ENCODE data around the gene NFIB. TPM values are rescaled to one million over a fixed set of nuclear protein-coding genes. Genes with fewer than 3 reads are reported as not detected.

Gene NFIB
- total RNA-seq, 1 experiment from 2014 or later = 3.6 TPM

DNA sequence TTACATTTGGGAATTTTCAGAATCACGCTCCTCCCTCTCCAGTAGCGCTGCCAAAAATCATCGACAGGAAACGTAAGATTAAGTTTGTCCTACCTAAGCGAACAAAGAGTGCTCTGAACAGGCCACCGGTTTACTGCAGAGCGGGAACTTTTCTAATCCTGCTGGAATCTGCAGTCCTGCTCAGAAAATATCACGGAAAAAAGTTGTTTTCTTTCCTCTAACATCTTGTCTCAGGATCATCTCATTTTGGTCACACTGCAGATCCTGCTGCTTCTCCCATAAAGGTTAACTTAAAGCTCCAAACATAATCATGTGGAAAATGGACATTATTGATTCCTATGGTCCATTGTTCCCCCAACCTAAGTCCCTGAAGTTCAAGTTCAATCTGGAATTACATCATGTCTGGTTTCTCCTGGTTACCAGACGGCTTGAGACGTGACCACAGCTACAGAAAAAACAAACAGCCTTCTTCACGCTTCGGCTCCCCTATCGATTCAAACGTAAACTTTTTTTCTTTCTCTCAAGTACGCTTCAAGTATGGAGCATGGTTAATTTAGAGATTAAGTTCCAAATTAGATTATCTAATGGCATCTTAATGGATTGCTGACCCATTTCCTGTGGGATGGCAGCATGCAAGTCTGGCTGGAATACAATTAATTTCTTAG is 217.6 kb downstream of the NFIB start:
- no peaks in the 10 kb centered on the region for H3K36me3 ChIP-seq (ENCODE audit: insufficient read depth, low read length)
- no peak for DNase-seq
- no peaks in the 10 kb centered on the region for H4K20me1 ChIP-seq (ENCODE audit: insufficient read depth, low read depth, low read length)
- H3K4me3 ChIP-seq (ENCODE audit: low read length) = no peak overlapping the region
- no peak overlapping the region for H3K9ac ChIP-seq (ENCODE audit: low read length)
- no peak overlapping the region for H2AFZ ChIP-seq (ENCODE audit: low read length)
- H3K27ac ChIP-seq (ENCODE audit: low read length) = no peak overlapping the region
- H3K9me3 ChIP-seq (ENCODE audit: low read length) = no peaks in the 10 kb centered on the region
- no peaks in the 10 kb centered on the region for H3K27me3 ChIP-seq (ENCODE audit: low read length)
- H3K4me1 ChIP-seq (ENCODE audit: low read length) = no peaks in the 10 kb centered on the region; the same call in 1 of the 2 replicates
- no peak overlapping the region for H3K4me2 ChIP-seq (ENCODE audit: low read depth, low read length, poor library complexity, severe bottlenecking)
- no peaks in the 10 kb centered on the region for H3K9me2 ChIP-seq (replicated peaks; ENCODE audit: insufficient read depth, low read length)
- H3K79me2 ChIP-seq (ENCODE audit: low read length) = no peaks in the 10 kb centered on the region

- no peak for DNase-seq
- Histone ChIP-seq H3K4me1 (ENCODE audit: low read length) (no peaks in the 10 kb centered on the region; the same call in 1 of the 2 replicates), H3K4me2 (ENCODE audit: low read depth, low read length, poor library complexity, severe bottlenecking) (no peak overlapping the region), H3K27ac (ENCODE audit: low read length) (no peak overlapping the region), H4K20me1 (ENCODE audit: insufficient read depth, low read depth, low read length) (no peaks in the 10 kb centered on the region), H3K27me3 (ENCODE audit: low read length) (no peaks in the 10 kb centered on the region), H3K4me3 (ENCODE audit: low read length) (no peak overlapping the region), H3K79me2 (ENCODE audit: low read length) (no peaks in the 10 kb centered on the region), H3K36me3 (ENCODE audit: insufficient read depth, low read length) (no peaks in the 10 kb centered on the region), H3K9ac (ENCODE audit: low read length) (no peak overlapping the region), H3K9me2 (replicated peaks; ENCODE audit: insufficient read depth, low read length) (no peaks in the 10 kb centered on the region), H2AFZ (ENCODE audit: low read length) (no peak overlapping the region), H3K9me3 (ENCODE audit: low read length) (no peaks in the 10 kb centered on the region)
Measured at GRCh38 chr9:14095277-14095676, 218.7 kb downstream of the NFIB start.

GRCh38 chr9:14094491-14094890 is 219.4 kb downstream of the NFIB start:
- Histone ChIP-seq H3K9me3 (ENCODE audit: low read length) (no peaks in the 10 kb centered on the region), H4K20me1 (ENCODE audit: insufficient read depth, low read depth, low read length) (no peaks in the 10 kb centered on the region), H3K4me3 (ENCODE audit: low read length) (no peak overlapping the region), H2AFZ (ENCODE audit: low read length) (no peak overlapping the region), H3K27ac (ENCODE audit: low read length) (no peak overlapping the region), H3K9me2 (replicated peaks; ENCODE audit: insufficient read depth, low read length) (no peaks in the 10 kb centered on the region), H3K4me1 (ENCODE audit: low read length) (no peaks in the 10 kb centered on the region; the same call in 1 of the 2 replicates), H3K9ac (ENCODE audit: low read length) (no peak overlapping the region), H3K79me2 (ENCODE audit: low read length) (no peaks in the 10 kb centered on the region), H3K4me2 (ENCODE audit: low read depth, low read length, poor library complexity, severe bottlenecking) (no peak overlapping the region), H3K27me3 (ENCODE audit: low read length) (no peaks in the 10 kb centered on the region), H3K36me3 (ENCODE audit: insufficient read depth, low read length) (no peaks in the 10 kb centered on the region)
- no peak for DNase-seq

- Histone ChIP-seq H4K20me1 (ENCODE audit: insufficient read depth, low read depth, low read length) (no peaks in the 10 kb centered on the region), H3K27me3 (ENCODE audit: low read length) (no peaks in the 10 kb centered on the region), H3K36me3 (ENCODE audit: insufficient read depth, low read length) (no peaks in the 10 kb centered on the region), H3K27ac (ENCODE audit: low read length) (no peak overlapping the region), H3K9me3 (ENCODE audit: low read length) (no peaks in the 10 kb centered on the region), H3K4me1 (ENCODE audit: low read length) (no peaks in the 10 kb centered on the region; the same call in 1 of the 2 replicates), H3K9me2 (replicated peaks; ENCODE audit: insufficient read depth, low read length) (no peaks in the 10 kb centered on the region), H3K4me2 (ENCODE audit: low read depth, low read length, poor library complexity, severe bottlenecking) (no peak overlapping the region), H3K4me3 (ENCODE audit: low read length) (no peak overlapping the region), H3K9ac (ENCODE audit: low read length) (no peak overlapping the region), H3K79me2 (ENCODE audit: low read length) (no peaks in the 10 kb centered on the region), H2AFZ (ENCODE audit: low read length) (no peak overlapping the region)
- DNase-seq = no peak
Measured at GRCh38 chr9:14092344-14092743, 221.6 kb downstream of the NFIB start.

DNA sequence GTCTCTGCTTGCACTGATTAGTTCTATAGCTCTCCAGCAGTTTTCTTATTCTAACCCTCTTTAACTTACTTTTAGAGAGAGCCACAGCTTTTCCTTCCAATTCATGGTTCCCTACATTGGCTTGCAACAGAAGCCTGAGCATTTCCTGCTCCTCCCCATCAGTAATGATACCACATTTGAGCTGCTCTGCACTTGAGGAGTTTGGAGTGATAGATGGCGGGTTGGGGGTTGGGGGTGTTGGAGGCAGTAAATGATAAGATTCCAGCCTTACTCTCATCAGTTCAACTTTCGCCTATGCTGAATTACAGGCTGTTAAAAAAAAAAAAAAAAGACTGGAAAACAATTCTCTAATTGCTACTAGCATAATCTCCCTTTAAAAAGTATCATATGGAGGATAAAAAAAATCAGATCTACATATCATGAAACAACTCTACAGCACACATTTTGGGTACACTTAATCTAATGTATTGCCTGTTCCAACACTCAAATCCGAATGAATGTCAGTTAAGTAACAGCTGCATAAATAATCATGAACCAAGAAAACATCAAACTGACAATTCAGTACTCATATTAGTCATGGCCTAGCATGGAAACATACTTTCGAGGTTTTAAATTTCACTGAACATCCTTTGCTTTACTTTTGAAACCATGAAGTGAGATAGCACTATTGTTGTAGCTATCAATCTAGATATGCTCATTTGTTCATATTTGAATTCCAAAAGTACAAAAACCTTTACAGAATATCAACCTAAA is 224.7 kb downstream of the NFIB start:
- Histone ChIP-seq H3K4me3 (ENCODE audit: low read length) (no peak overlapping the region), H4K20me1 (ENCODE audit: insufficient read depth, low read depth, low read length) (no peaks in the 10 kb centered on the region), H3K9me3 (ENCODE audit: low read length) (no peaks in the 10 kb centered on the region), H3K36me3 (ENCODE audit: insufficient read depth, low read length) (no peaks in the 10 kb centered on the region), H3K27me3 (ENCODE audit: low read length) (no peaks in the 10 kb centered on the region), H3K9me2 (replicated peaks; ENCODE audit: insufficient read depth, low read length) (no peaks in the 10 kb centered on the region), H3K79me2 (ENCODE audit: low read length) (no peaks in the 10 kb centered on the region), H3K9ac (ENCODE audit: low read length) (no peak overlapping the region), H3K4me2 (ENCODE audit: low read depth, low read length, poor library complexity, severe bottlenecking) (no peak overlapping the region), H3K4me1 (ENCODE audit: low read length) (no peaks in the 10 kb centered on the region), H2AFZ (ENCODE audit: low read length) (no peak overlapping the region), H3K27ac (ENCODE audit: low read length) (no peak overlapping the region)
- no peak for DNase-seq

- H3K4me2 ChIP-seq (ENCODE audit: low read depth, low read length, poor library complexity, severe bottlenecking) = no peak overlapping the region
- no peaks in the 10 kb centered on the region for H3K4me1 ChIP-seq (ENCODE audit: low read length)
- DNase-seq = no peak
- H3K27me3 ChIP-seq (ENCODE audit: low read length) = no peaks in the 10 kb centered on the region
- no peak overlapping the region for H3K4me3 ChIP-seq (ENCODE audit: low read length)
- no peaks in the 10 kb centered on the region for H4K20me1 ChIP-seq (ENCODE audit: insufficient read depth, low read depth, low read length)
- H3K9ac ChIP-seq (ENCODE audit: low read length) = no peak overlapping the region
- H3K9me2 ChIP-seq (replicated peaks; ENCODE audit: insufficient read depth, low read length) = no peaks in the 10 kb centered on the region
- H2AFZ ChIP-seq (ENCODE audit: low read length) = no peak overlapping the region
- H3K36me3 ChIP-seq (ENCODE audit: insufficient read depth, low read length) = no peaks in the 10 kb centered on the region
- H3K9me3 ChIP-seq (ENCODE audit: low read length) = no peaks in the 10 kb centered on the region
- H3K27ac ChIP-seq (ENCODE audit: low read length) = no peak overlapping the region
- no peaks in the 10 kb centered on the region for H3K79me2 ChIP-seq (ENCODE audit: low read length)
Measured at GRCh38 chr9:14087576-14087975, 226.4 kb downstream of the NFIB start.

GRCh38 chr9:14086495-14086894 is 227.4 kb downstream of the NFIB start:
- H3K4me3 ChIP-seq (ENCODE audit: low read length) = no peak overlapping the region
- H3K4me1 ChIP-seq (ENCODE audit: low read length) = no peaks in the 10 kb centered on the region
- no peak overlapping the region for H2AFZ ChIP-seq (ENCODE audit: low read length)
- H3K9ac ChIP-seq (ENCODE audit: low read length) = no peak overlapping the region
- no peak overlapping the region for H3K4me2 ChIP-seq (ENCODE audit: low read depth, low read length, poor library complexity, severe bottlenecking)
- no peaks in the 10 kb centered on the region for H3K9me3 ChIP-seq (ENCODE audit: low read length)
- DNase-seq = no peak
- H3K36me3 ChIP-seq (ENCODE audit: insufficient read depth, low read length) = no peaks in the 10 kb centered on the region
- no peak overlapping the region for H3K27ac ChIP-seq (ENCODE audit: low read length)
- H3K27me3 ChIP-seq (ENCODE audit: low read length) = no peaks in the 10 kb centered on the region
- H4K20me1 ChIP-seq (ENCODE audit: insufficient read depth, low read depth, low read length) = no peaks in the 10 kb centered on the region
- no peaks in the 10 kb centered on the region for H3K79me2 ChIP-seq (ENCODE audit: low read length)
- no peaks in the 10 kb centered on the region for H3K9me2 ChIP-seq (replicated peaks; ENCODE audit: insufficient read depth, low read length)

DNA sequence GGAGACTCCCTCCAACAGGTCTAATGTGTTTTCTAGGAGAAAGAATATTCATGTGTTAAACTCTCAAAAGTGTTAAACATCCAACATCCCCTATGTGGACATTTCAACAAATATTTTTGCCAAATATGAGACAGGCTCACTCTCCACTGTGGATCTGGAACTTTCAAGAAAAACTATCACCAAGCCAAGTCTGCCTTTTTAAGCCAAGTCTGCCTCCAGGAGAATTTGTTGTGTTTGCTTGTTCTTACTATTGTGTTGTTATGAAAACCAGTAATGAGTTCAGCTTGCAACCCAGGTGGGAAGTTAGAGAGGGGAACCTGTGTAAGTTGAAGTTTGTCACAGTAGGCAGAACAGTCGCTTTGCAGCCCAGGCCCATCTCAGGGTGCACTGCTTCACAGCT is 228.1 kb downstream of the NFIB start:
- Histone ChIP-seq H3K4me3 (ENCODE audit: low read length) (no peak overlapping the region), H3K4me2 (ENCODE audit: low read depth, low read length, poor library complexity, severe bottlenecking) (no peak overlapping the region), H2AFZ (ENCODE audit: low read length) (no peak overlapping the region), H3K4me1 (ENCODE audit: low read length) (no peaks in the 10 kb centered on the region), H3K27ac (ENCODE audit: low read length) (no peak overlapping the region), H4K20me1 (ENCODE audit: insufficient read depth, low read depth, low read length) (no peaks in the 10 kb centered on the region), H3K27me3 (ENCODE audit: low read length) (no peaks in the 10 kb centered on the region), H3K9ac (ENCODE audit: low read length) (no peak overlapping the region), H3K79me2 (ENCODE audit: low read length) (no peaks in the 10 kb centered on the region), H3K36me3 (ENCODE audit: insufficient read depth, low read length) (no peaks in the 10 kb centered on the region), H3K9me2 (replicated peaks; ENCODE audit: insufficient read depth, low read length) (no peaks in the 10 kb centered on the region), H3K9me3 (ENCODE audit: low read length) (no peaks in the 10 kb centered on the region)
- DNase-seq = no peak
